Spleen (tissue), 7 donors: Measurements from ENCODE around the gene TMTC2.

Source experiments
- CTCF ChIP-seq, 11 experiments: fragments of 200-600 bp in 7 of 11; fragments of 450-650 bp in 4 of 11; sonication (generic) in 4 of 11; IDR thresholded peaks in 8 of 11; conservative IDR thresholded peaks in 3 of 11; 1 replicate in 7 of 11; 2 replicates in 4 of 11; pipeline versions ENCODE4 v1.4.0 to v1.8.0; 2016 to 2021; ENCODE audit warnings: antibody characterized with exemption in 11 of 11, inconsistent platforms in 4 of 11, mild to moderate bottlenecking in 1 of 11
- POLR2A ChIP-seq, 3 donors: fragments of 450-650 bp; IDR thresholded peaks; one replicate each; pipeline ENCODE4 v1.5.1; 2017; ENCODE audit warnings: antibody characterized with exemption in 3 of 3, mild to moderate bottlenecking in 1 of 3
- POLR2AphosphoS5 ChIP-seq, 3 donors: sonication (generic); formaldehyde crosslinking; IDR thresholded peaks; one replicate each; pipeline ENCODE4 v1.5.1; 2017; ENCODE audit warnings: antibody characterized with exemption in 3 of 3
- donor health status: DM: no; HTN: no; CAD: no; lungs with moderate emphysema.
- donor health status: DM: no; HTN: no; CAD: no.
- donor health status: DM: no; HTN: no; CAD: no.

- TF ChIP-seq CTCF (IDR thresholded peaks at IDR 0.05 in 8 of 11, conservative IDR thresholded peaks at IDR 0.05 in 3 of 11) = no peak
- no peak for TF ChIP-seq POLR2A (IDR thresholded peaks at IDR 0.05)
- TF ChIP-seq POLR2AphosphoS5 (IDR thresholded peaks at IDR 0.05) = no peak
Measured at GRCh38 chr12:83084516-83085234, 398.0 kb downstream of the TMTC2 start.
